ENCODE measurements around the gene CSRNP2.
"Not testable (repeated sequence)": the region's sequence is repeated elsewhere in the genome, so short reads cannot be mapped to it uniquely, and the experiment has no call there.

CSRNP2 gene

GRCh38 chr12:51020448-51021182, 62.8 kb downstream of the CSRNP2 start:
- H3K27ac ChIP-seq: no peak overlapping the region
- TF ChIP-seq ZFX (IDR thresholded peaks at IDR 0.05; ENCODE audit: borderline replicate concordance): no peak
- TF ChIP-seq, protein P1, sequence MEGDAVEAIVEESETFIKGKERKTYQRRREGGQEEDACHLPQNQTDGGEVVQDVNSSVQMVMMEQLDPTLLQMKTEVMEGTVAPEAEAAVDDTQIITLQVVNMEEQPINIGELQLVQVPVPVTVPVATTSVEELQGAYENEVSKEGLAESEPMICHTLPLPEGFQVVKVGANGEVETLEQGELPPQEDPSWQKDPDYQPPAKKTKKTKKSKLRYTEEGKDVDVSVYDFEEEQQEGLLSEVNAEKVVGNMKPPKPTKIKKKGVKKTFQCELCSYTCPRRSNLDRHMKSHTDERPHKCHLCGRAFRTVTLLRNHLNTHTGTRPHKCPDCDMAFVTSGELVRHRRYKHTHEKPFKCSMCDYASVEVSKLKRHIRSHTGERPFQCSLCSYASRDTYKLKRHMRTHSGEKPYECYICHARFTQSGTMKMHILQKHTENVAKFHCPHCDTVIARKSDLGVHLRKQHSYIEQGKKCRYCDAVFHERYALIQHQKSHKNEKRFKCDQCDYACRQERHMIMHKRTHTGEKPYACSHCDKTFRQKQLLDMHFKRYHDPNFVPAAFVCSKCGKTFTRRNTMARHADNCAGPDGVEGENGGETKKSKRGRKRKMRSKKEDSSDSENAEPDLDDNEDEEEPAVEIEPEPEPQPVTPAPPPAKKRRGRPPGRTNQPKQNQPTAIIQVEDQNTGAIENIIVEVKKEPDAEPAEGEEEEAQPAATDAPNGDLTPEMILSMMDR (IDR thresholded peaks at IDR 0.05): no peak

- H3K27ac ChIP-seq: no peak overlapping the region
- TF ChIP-seq, protein P1 (IDR thresholded peaks at IDR 0.05): no peak
- no peak for TF ChIP-seq ZFX (IDR thresholded peaks at IDR 0.05; ENCODE audit: borderline replicate concordance)
These were observed 63.5 kb downstream of the CSRNP2 start for GRCh38 chr12:51019927-51020326.

DNA sequence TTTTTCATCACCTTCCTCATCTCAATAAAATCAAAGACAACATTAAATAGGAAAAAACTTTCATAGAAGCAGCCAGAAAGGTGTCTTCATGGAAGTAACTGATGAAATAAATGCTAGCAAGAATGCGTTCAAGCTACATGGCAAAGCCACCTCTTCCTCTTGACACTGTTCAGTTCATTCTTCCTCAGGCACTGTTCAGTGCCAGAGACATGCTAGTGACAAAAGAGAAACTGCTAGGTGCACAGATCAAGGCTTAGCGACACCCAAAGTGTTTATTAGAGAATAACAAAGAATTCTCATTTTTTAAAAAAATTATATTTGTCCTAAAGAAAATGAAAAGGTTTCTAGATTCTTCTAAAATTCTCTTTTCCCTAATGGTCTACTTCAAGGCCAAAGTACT, 64.4 kb downstream of the CSRNP2 start:
- TF ChIP-seq, protein P1 (IDR thresholded peaks at IDR 0.05): no peak
- no peak for TF ChIP-seq ZFX (IDR thresholded peaks at IDR 0.05; ENCODE audit: borderline replicate concordance)
- no peak overlapping the region for H3K27ac ChIP-seq

DNA sequence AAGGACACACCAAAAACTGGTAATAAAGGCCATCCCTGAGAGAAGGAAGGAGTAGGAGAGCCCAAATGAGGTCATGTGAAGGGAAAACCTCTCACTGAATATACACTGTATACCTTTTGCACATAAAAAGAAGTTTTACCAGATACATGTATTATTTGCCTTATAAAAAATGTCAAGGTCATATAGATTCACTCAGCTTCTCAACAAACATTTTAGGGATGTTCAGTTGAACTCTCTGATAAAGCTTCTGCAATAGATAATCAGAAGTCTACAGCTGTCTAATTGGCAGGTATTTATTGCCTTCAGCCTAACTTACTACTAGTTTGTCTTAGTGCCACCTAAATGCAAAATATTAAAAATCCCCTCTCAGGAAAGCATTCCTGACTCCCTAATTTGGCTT, 65.9 kb downstream of the CSRNP2 start:
- no peak for TF ChIP-seq ZFX (IDR thresholded peaks at IDR 0.05; ENCODE audit: borderline replicate concordance)
- TF ChIP-seq, protein P1 (IDR thresholded peaks at IDR 0.05): no peak

GRCh38 chr12:51014467-51014866, 68.9 kb downstream of the CSRNP2 start:
- H3K27ac ChIP-seq: not testable (repeated sequence)

More for the DNA sequence above, 65.9 kb downstream of the CSRNP2 start:
- H3K27ac ChIP-seq: no peak overlapping the region

DNA sequence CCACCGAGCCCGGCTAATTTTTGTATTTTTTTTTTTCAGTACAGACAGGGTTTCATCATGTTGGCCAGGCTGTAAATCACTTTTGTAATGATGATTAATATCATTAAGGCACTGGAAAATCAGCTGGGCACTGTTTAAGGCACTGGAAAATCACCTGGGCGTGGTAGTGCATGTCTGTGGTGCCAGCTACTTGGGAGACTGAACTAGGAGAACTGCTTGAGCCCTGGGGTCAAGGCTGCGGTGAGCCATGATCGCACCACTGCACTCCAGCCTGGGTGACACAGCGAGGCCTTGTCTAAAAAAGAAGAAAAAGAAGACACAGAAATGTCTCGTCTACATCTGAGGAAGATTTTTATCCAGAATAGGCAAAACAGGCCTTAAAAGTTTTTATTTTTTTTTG, 70.0 kb downstream of the CSRNP2 start:
- no peak for TF ChIP-seq ZFX (IDR thresholded peaks at IDR 0.05; ENCODE audit: borderline replicate concordance)
- TF ChIP-seq, protein P1 (IDR thresholded peaks at IDR 0.05): no peak

GRCh38 chr12:51012570-51013236, 70.7 kb downstream of the CSRNP2 start:
- TF ChIP-seq, protein P1 (IDR thresholded peaks at IDR 0.05): no peak
- no peak for TF ChIP-seq ZFX (IDR thresholded peaks at IDR 0.05; ENCODE audit: borderline replicate concordance)
- no peak overlapping the region for H3K27ac ChIP-seq

More for the DNA sequence above, 70.0 kb downstream of the CSRNP2 start:
- no peak overlapping the region for H3K27ac ChIP-seq

Measured in 22Rv1 (cell line).